Endodermal cell (in vitro differentiated cells): ENCODE measurements around the gene SLAMF7. TPM values are rescaled to one million over a fixed set of nuclear protein-coding genes. Genes with fewer than 3 reads are reported as not detected.

Experiments
- DNase-seq: peaks from one replicate; pipeline ENCODE4 v3.0.0-alpha.2; 2017
- H3K27ac ChIP-seq: 2 replicates; pipeline ENCODE4 v1.5.1; 2013; ENCODE audit warnings: mild to moderate bottlenecking, low read depth, low read length, moderate library complexity
- H3K27me3 ChIP-seq: 2 replicates; pipeline ENCODE4 v1.6.1; 2013; ENCODE audit warnings: mild to moderate bottlenecking, low read length, moderate library complexity; ENCODE audit not compliant: insufficient read depth, control insufficient read depth, poor library complexity, severe bottlenecking
- H3K36me3 ChIP-seq: 2 replicates; pipeline ENCODE4 v1.7.0; 2013; ENCODE audit warnings: mild to moderate bottlenecking, low read length, moderate library complexity; ENCODE audit not compliant: control insufficient read depth, insufficient read depth
- H3K4me1 ChIP-seq: one replicate; pipeline ENCODE4 v1.7.0; 2013; ENCODE audit warnings: low read length; ENCODE audit not compliant: control insufficient read depth, insufficient read depth
- H3K4me3 ChIP-seq: 2 replicates; pipeline ENCODE4 v1.5.1; 2013; ENCODE audit warnings: mild to moderate bottlenecking, low read length, moderate library complexity
- H3K9ac ChIP-seq: 2 replicates; pipeline ENCODE4 v1.6.1; 2013; ENCODE audit warnings: mild to moderate bottlenecking, low read length, moderate library complexity; ENCODE audit not compliant: poor library complexity, severe bottlenecking; ENCODE audit errors: extremely low read depth
- H3K9me3 ChIP-seq: 2 replicates; pipeline ENCODE4 v1.6.1; 2013; ENCODE audit warnings: mild to moderate bottlenecking, low read length, moderate library complexity; ENCODE audit not compliant: control insufficient read depth
- H3K27ac Mint-ChIP-seq: 2 replicates; pipeline ENCODE4 v1.8.0; 2020; ENCODE audit warnings: mixed read lengths
- H3K27me3 Mint-ChIP-seq: 2 replicates; pipeline ENCODE4 v1.8.0; 2021; ENCODE audit warnings: mild to moderate bottlenecking, mixed read lengths; ENCODE audit not compliant: insufficient read depth
- H3K36me3 Mint-ChIP-seq: 2 replicates; pipeline ENCODE4 v1.8.0; 2020; ENCODE audit warnings: low read depth, mixed read lengths
- H3K4me1 Mint-ChIP-seq: 2 replicates; pipeline ENCODE4 v1.8.0; 2020; ENCODE audit warnings: mixed read lengths
- H3K4me3 Mint-ChIP-seq: 2 replicates; pipeline ENCODE4 v1.8.0; 2020; ENCODE audit warnings: mild to moderate bottlenecking, moderate library complexity, mixed read lengths
- H3K9me3 Mint-ChIP-seq: 2 replicates; pipeline ENCODE4 v1.8.0; 2020; ENCODE audit warnings: mild to moderate bottlenecking, mixed read lengths
- CTCF ChIP-seq: fragments of 200-600 bp; sonication (generic); conservative IDR thresholded peaks from 2 replicates; pipeline ENCODE4 v1.5.0; 2021; ENCODE audit warnings: antibody characterized with exemption, mild to moderate bottlenecking
- WGBS, 2 experiments: methylation state at CpG; one replicate each; pipeline versions ENCODE4 v1.1.5 to v1.1.7; 2013; ENCODE audit warnings: missing lambda C conversion rate in 2 of 2, mixed read lengths in 1 of 2; ENCODE audit not compliant: insufficient coverage in 1 of 2, insufficient read length in 1 of 2; 5-methylcytosine and 5-hydroxymethylcytosine counted together
- total RNA-seq, 2 donors: library from RNA; stranded (reverse); fragmentation: NEBNext Ultra II Directional in 1 of 2; extraction: Animal tissue kit (Norgen Biotek cat#: 25700) in 1 of 2; gene quantifications; 2 replicates in 1 of 2; 3 replicates in 1 of 2; pipeline ENCODE4 v1.2.1, GENCODE V29; 2021

SLAMF7 gene
- total RNA-seq, 2 donors from 2014 or later: not detected

- Mint-ChIP-seq H3K4me1 (no peaks in the 10 kb centered on the region), H3K9me3 (no peaks in the 10 kb centered on the region), H3K27me3 (peaks cover 2% of the 10 kb centered on the region), H3K4me3 (no peak overlapping the region), H3K36me3 (no peaks in the 10 kb centered on the region), H3K27ac (no peak overlapping the region)
- 92 to 95% methylated on average over 5 of the region's 5 CpGs for WGBS, 2 experiments
- H3K9ac ChIP-seq: no peak overlapping the region
- DNase-seq: no peak
- TF ChIP-seq CTCF: no peak
- H3K4me1 ChIP-seq: no peaks in the 10 kb centered on the region
- H3K4me3 ChIP-seq: no peak overlapping the region
- H3K27me3 ChIP-seq: no peaks in the 10 kb centered on the region
- H3K9me3 ChIP-seq: peaks cover 8% of the 10 kb centered on the region
- no peaks in the 10 kb centered on the region for H3K36me3 ChIP-seq
- no peak overlapping the region for H3K27ac ChIP-seq
Observed at GRCh38 chr1:160799641-160800040, 60.6 kb downstream of the SLAMF7 start.

- no peak for TF ChIP-seq CTCF
- H3K27me3 Mint-ChIP-seq: peaks cover 5% of the 10 kb centered on the region
- no peak overlapping the region for H3K27ac ChIP-seq
- DNase-seq: no peak
- H3K4me3 Mint-ChIP-seq: no peak overlapping the region
- peaks cover 4% of the 10 kb centered on the region for H3K9me3 ChIP-seq
- no peaks in the 10 kb centered on the region for H3K4me1 Mint-ChIP-seq
- no peaks in the 10 kb centered on the region for H3K4me1 ChIP-seq
- no peak overlapping the region for H3K9ac ChIP-seq
- no peaks in the 10 kb centered on the region for H3K27me3 ChIP-seq
- WGBS, 2 experiments: 100% methylated on average over 1 of the region's 1 CpG; no CpG with 5 or more reads in 1 of the 2 experiments
- H3K36me3 ChIP-seq: no peaks in the 10 kb centered on the region
- no peak overlapping the region for H3K27ac Mint-ChIP-seq
- H3K36me3 Mint-ChIP-seq: no peaks in the 10 kb centered on the region
- H3K9me3 Mint-ChIP-seq: peaks cover 1% of the 10 kb centered on the region
- H3K4me3 ChIP-seq: no peak overlapping the region
Observed at GRCh38 chr1:160800142-160800541, 61.1 kb downstream of the SLAMF7 start.

- H3K4me3 Mint-ChIP-seq: no peak overlapping the region
- WGBS, 2 experiments: 42 to 89% methylated on average over 2 of the region's 4 CpGs
- H3K27me3 Mint-ChIP-seq: peaks cover 5% of the 10 kb centered on the region
- TF ChIP-seq CTCF: no peak
- Histone ChIP-seq H3K4me3 (no peak overlapping the region), H3K4me1 (no peaks in the 10 kb centered on the region), H3K9me3 (peaks cover under 1% of the 10 kb centered on the region), H3K9ac (no peak overlapping the region), H3K27me3 (no peaks in the 10 kb centered on the region), H3K27ac (no peak overlapping the region), H3K36me3 (no peaks in the 10 kb centered on the region)
- H3K4me1 Mint-ChIP-seq: no peaks in the 10 kb centered on the region
- peaks cover 7% of the 10 kb centered on the region for H3K9me3 Mint-ChIP-seq
- no peak for DNase-seq
- no peak overlapping the region for H3K27ac Mint-ChIP-seq
- H3K36me3 Mint-ChIP-seq: no peaks in the 10 kb centered on the region
Observed at GRCh38 chr1:160800645-160801408, 61.8 kb downstream of the SLAMF7 start.
